Fibroblast of skin of right quadriceps (primary cell): ENCODE data around the gene DUSP11.

Source experiments
- DNase-seq: peaks from one replicate; pipeline ENCODE4 v3.0.0-alpha.2; 2013

Gene DUSP11

DNA sequence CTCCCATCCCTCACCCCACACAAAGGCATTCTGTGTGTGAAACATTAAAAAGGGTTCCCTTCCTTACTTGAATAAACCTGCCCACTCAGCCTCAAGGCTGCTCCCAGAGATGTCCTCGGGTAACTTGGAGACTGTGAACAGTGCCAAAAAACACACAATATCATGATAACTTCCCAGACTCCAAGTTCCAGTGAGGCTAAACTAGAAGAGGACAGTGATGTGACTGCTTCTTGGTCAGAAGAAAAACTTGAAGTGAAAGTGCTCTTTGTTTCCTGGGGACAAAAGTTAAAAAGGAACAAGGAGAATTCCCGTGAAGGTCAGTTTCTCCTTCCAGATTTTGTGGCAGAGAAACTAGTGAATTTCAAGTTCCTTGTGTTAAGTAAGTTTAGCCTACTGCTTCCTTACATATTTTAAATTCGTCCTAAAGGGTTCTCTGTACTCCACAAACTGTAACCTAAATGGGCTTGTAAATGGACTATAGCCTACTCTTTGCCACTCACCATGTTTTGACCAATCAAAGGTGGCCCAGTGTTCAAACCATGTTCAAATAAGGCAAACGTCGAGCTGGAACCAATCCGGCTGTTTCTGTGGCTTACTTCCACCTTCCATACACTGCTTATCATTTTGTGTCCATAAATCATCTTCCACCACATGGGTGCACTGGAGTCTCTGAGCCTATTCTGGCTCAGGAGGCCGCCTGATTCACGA is 63.2 kb downstream of the DUSP11 start:
- DNase-seq: peak; percentile 42

DNA sequence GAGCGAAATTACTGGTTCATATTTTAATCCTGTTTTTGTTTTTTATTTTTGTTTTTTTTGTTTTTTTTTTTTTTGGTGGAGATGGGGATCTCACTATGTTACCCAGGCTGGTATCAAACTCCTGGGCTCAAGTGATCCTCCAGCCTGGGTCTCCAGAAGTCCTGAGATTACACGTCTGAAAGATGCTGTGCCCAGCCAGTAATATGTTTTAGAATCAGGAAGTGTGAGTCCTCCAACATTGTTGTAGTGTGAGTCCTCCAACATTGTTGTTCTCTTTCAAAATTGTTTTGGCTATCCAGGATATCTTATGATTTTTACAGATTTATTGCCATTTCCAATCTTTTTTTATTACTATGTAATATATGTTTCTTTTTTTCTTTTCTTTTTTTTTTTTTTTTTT is 65.8 kb downstream of the DUSP11 start:
- DNase-seq: no peak
